Hematopoietic multipotent progenitor cell (in vitro differentiated cells): ENCODE results near the gene RUFY4. TPM values are rescaled to one million over a fixed set of nuclear protein-coding genes. Genes with fewer than 3 reads are reported as not detected.
"Not testable (repeated sequence)": the region's sequence is repeated elsewhere in the genome, so short reads cannot be mapped to it uniquely, and the experiment has no call there.

Source experiments
- DNase-seq, 3 donors: peaks; one replicate each; pipeline ENCODE4 v3.0.0-alpha.2; 2011 to 2015; ENCODE audit warnings: low read depth in 2 of 3, low spot score in 2 of 3
- total RNA-seq: library from RNA; depleted of rRNA; stranded (reverse); fragments of >200 nt; gene quantifications from one replicate; pipeline ENCODE4 v1.2.3, GENCODE V29; 2012

Gene RUFY4
- total RNA-seq, 1 donor = 1.1 TPM

DNA sequence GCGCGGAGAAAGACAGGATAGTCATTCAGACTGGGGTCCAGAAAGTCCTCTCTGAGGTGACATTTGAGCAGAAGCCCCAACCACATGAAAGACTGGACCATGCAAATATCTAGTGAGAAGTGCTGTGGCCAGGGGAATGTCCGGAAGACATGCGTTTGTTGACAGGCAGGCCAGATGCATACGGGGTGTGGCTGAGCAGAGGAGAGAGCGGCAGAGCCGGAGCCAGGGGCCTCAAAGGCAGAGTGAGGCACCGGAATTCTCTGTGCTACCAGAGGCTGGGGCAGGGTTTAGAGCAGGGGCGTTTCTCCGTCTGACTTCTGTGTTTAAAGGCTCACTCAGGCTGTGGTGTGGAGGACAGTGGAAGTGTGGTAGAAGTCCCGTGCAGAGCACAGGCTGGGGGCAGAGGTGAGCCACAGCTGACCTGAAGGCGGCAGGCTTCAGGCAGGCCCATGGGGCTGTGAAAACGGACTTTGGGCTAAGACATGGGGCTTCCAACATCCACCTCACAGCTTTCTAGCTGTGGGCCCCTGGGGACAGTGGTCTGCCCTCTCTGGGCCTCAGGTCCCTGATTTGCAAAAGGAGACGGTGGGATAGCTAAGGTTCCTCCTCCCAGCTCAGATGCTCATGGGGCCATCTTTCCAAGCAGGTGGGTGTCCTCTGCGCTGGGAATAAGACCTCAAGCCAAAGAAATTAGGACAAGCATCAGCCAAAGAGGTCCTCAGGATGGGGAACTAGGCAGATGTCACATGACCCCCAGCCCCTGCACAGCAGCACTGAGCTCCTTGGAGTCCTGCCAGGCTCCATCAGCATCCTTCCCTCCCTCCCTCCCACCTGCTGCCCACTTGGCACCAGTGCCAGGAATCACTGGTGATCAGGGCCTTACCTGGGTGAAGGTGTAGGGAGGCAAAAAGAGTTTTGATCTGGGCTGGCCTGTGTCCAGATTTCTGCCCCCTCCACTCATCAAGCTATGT is 11.2 kb downstream of the RUFY4 start:
- DNase-seq = no peak

DNA sequence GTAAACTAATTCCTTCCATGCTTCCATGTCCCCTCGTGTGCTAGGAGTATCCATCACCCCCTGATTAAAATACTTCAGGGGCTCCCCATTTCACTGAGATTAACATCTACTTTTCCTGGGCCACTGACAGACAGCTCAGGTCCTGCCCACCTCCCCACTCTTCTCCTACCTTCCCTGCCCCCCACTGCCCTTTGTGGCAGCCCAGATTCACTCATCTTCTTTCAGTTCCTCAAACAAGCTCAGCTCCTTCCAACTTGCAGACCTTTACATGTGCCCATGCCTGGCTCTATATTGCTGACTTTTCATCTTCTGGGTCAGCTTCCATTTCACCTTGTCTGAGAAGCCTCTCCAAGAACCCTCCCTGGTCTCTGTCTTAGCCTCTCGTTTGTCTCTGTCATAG is 12.0 kb downstream of the RUFY4 start:
- DNase-seq = no peak

DNA sequence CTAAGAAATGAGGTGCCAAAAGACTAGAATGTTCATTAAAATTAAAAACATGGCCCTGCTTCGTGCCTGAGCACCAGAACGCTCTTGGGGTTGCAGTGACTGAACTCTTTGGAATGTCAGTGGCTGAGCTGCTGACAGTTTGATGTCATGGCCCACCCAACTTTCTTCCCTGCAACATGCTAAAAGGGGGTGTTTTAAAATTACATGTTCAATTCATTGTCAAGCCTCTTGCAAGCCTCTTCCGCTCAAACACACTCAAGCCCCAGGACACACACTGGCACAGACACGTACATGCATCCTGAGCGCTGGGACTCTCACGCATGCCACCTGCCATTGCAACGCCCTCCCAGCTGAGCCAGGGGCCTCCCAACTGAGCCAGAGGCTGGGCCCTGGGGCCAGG is 12.6 kb downstream of the RUFY4 start:
- no peak for DNase-seq

DNA sequence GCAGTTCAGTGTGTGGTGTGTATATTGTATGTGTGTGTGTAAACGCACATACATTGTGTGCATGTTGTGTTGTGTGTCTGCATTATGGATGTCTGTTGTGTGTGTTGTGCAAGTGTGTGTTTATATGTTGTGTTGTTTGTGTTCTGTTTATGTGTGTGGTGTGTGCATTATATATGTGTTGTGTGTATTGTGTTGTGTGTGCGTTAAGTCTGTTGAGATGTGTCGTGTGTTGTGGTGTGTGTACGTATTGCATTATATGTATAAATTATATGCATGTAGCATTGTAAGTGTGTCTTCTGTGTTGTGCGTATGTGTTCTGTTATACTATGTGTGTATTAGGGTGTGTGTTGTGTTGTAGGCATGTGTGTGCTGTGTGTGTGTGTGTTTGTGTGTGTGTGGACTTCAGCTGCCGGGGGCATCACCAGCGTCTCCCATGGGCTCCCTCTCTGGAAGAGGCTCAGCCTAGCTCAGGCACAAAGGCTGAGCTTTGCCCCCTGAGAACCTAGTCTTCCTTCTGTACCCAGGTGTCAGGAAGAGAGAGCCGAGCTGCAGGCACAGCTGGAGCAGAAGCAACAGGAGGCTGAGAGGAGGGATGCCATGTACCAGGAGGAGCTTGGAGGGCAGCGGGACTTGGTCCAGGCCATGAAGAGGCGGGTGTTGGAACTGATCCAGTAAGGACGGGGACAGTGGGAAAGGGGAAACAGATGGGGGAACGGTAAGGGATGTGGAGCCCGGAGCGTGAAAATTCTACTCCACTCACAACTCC is 13.7 kb downstream of the RUFY4 start:
- DNase-seq = no peak

DNA sequence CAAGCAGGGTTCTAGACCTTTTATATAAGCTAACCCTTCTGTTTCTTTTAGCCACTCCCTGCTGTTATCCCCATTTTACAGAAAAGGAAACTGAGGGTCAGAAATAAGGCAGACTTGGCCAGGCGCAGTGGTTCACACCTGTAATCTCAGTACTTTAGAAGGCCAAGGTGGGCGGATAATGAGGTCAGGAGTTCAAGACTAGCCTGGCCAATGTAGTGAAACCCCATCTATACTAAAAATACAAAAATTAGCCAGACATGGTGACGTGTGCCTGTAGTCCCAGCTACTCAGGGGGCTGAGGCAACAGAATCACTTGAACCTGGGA is 14.3 kb downstream of the RUFY4 start:
- no peak for DNase-seq

DNA sequence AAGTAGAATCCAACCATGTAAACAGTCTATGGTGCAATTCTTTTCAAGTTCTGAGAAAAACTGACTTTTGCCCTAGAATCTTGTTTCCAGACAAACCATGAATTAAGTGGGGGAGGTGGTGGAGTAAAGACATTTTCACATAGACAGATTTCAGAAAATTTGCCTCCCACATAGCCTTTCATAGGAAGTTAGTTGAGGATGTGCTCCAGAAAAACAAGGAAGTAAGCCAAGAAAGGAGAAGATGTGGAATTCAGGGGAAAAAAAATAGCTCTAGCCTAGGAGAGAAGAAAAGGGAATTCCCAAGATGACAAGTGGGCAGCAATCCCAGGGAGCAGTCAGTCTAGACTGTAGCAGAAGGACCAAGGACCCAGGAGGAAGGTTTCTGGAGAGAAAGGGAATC is 17.4 kb downstream of the RUFY4 start:
- DNase-seq = no peak

DNA sequence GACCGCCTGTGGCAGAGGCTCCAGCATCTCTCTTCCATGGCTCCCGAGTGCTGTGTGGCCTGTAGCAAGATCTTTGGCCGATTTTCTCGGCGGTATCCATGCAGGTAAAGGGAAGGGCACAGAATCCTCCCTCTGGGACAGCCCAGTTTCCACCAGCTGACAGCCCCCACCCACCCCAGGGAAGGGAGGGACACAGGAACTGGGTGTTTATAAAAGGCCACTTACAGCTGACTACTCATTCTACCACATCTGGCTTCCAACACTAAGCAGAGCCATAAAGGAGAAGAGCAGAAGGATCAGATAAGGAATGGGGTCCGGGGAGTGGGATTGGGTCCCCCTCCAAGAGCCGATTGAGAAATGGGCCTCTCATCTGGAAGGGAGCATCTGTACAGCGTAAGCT is 20.2 kb downstream of the RUFY4 start:
- DNase-seq = no peak

DNA sequence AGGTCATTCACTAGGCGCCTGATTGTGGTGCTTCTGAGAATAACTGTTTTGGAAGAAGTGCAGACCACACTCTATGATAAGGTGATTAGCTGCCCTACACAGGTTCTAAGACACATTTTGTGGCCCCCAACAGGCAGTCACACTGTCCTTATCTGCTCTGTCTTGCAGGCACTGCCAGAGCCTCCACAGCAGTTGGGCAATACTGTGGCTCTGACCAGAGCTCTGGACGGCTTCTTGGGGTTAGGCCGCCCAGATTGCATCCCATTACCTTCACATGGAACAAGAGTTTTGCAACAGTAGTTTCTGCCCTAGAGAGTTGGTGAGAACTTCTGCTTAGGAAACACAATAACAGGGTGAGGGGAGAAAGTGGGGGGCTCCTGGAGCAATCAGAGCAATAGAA is 22.7 kb downstream of the RUFY4 start:
- DNase-seq = no peak

DNA sequence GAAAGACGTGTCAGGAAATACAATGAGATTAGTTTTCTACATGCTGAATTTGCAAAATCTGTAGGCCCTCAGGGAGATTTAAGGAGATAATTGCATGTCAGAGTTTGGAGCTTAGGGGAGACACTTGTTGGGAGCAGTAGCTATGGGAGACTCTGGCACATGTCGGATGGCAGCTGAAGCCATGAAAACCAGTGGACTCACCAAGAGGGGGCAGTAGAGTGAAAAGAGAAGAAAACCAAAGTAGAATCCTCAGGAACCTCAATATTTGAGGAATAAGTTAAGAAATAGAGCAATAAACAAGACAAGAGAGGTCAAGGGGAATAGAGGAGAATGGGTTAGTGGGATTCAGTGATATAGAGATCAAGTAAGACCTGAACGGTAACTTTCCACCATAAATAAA is 24.8 kb downstream of the RUFY4 start:
- DNase-seq = no peak

DNA sequence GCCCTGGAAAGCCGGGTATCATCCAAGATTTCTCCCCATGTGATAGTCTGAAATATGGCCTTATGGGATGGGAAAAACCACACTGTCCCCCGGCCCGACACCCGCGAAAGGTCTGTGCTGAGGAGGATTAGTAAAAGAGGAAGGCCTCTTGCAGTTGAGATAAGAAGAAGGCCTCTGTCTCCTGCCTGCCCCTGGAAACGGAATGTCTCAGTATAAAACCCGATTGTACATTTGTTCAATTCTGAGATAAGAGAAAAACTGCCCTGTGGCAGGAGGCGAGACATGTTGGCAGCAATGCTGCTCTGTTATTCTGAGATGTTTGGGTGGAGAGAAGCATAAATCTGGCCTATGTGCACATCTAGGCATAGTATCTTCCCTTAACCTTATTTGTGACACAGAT is 26.8 kb downstream of the RUFY4 start:
- DNase-seq = peak in 2 of 3 donors; percentile 33 to 57

DNA sequence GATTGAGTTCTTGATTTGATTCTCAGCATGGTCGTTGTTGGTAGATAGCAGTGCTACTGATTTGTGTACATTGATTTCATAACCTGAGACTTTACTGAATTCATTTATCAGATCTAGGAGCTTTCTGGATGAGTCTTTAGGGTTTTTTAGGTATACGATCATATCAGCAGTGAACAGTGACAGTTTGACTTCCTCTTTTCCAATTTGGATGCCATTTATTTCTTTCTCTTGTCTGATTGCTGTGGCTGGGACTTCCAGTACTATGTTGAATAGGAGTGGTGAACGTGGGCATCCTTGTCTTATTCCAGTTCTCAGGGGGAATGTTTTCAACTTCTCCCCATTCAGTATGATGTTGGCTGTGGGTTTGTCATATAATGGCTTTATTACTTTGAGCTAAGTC is 28.9 kb downstream of the RUFY4 start:
- no peak for DNase-seq

DNA sequence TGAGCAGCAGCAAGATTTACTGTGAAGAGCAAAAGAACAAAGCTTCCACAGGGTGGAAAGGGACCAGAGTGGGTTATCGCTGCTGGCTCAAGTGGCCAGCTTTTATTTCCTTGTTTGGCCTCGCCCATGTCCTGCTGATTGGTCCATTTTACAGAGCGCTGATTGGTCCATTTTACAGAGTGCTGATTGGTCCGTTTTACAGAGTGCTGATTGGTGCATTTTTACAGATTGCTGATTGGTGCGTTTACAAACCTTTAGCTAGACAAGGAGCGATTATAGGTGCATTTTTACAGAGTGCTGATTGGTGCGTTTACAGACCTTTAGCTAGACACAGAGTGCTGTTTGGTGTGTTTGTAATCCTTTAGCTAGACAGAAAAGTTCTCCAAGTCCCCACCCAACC is 39.8 kb downstream of the RUFY4 start:
- DNase-seq = not testable (repeated sequence)

DNA sequence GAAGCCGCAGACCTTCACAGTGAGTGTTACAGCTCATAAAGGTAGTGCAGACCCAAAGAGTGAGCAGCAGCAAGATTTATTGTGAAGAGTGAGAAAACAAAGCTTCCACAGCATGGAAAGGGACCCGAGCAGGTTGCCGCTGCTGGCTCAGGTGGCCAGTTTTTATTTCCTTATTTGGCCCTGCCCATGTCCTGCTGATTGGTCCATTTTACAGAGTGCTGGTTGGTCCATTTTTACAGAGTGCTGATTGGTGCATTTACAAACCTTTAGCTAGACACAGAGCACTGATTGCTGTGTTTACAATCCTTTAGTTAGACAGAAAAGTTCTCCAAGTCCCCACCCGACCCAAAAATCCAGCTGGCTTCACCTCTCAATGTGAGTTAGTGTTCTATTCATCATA is 52.7 kb downstream of the RUFY4 start:
- not testable (repeated sequence) for DNase-seq

DNA sequence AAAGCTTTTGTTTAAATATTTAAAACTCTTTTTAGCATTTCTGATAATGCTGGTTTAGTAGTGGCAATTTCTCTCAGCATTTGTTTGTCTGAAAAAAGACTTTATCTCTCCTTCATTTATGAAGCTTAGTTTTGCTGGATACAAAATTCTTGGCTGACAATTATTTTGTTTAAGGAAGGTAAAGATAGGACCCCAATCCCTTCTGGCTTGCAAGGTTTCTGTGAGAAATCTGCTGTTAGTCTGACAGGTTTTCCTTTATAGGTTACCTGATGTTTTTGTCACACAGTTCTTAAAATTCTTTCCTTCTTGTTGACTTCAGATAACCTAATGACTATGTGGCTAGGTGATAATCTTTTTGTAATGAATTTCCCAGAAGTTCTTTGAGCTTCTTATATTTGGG is 53.2 kb downstream of the RUFY4 start:
- DNase-seq = not testable (repeated sequence)

DNA sequence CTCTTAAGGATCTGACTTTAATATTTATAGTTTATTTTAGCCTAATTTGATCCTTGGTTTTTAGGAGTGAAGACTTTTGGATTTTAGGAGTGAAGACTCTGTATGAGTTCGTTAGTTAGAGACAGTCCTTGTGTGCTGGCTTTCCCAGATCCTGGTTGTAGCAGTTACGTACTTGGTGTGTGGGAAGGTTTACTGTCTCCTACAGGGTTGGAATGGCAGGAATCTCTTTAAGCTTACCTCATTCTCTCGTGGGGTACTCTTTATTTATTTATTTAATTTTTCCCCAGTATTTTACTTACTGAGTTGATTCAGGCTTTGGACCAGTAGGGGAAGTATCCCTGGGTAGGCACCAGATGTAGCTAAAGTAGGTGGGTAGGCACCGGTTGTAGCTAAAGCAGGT is 54.9 kb downstream of the RUFY4 start:
- DNase-seq = no peak

DNA sequence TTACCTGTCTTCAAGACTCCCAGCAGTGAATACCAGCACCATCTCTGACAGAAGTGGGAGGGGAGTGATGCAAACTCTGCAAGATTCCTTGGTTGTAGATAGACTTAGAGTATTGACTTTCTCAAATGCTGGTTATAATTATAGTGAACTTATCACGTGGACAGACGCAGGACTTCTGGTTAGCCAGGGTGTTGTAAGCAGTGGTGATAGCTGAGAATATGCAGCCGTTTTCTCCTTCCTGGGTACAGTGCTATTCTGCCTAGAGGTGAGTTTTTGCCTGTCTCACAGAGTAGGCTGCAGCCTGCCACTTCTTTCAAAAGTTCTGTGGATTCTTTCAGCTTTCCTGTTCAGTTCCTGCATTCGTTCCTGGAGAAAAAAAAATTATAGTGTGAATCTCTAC is 56.0 kb downstream of the RUFY4 start:
- no peak for DNase-seq

DNA sequence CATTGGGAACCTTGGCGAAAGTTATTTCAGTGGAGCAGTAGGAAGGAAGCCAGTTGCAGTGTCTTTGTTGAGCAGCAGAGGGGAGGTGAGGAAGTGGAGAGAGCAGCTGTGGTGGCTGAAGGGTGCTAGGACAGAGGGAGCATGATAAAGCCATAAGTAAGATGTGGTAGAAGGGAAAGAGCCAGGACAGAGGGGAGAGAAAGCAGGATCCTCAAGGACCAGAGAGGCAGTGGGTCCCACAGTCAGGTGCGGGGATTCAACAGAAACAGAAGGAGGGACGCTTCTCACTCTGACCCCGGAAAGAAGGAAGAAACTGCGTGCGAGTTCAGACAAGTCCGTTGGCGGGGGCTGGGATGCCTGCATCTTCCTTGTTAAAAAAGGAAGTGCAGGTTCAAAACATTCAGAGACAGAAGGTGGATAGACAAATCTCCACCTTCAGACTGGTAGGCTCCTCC is 56.6 kb downstream of the RUFY4 start, which contains the start of gene CXCR2:
TSS of gene CXCR2 (plus strand) at position 403 of the 455 bp plus-strand sequence. CDS start 8,774 bp downstream, outside the sequence.
- DNase-seq = peak in 2 of 3 donors; percentile 9 to 43

DNA sequence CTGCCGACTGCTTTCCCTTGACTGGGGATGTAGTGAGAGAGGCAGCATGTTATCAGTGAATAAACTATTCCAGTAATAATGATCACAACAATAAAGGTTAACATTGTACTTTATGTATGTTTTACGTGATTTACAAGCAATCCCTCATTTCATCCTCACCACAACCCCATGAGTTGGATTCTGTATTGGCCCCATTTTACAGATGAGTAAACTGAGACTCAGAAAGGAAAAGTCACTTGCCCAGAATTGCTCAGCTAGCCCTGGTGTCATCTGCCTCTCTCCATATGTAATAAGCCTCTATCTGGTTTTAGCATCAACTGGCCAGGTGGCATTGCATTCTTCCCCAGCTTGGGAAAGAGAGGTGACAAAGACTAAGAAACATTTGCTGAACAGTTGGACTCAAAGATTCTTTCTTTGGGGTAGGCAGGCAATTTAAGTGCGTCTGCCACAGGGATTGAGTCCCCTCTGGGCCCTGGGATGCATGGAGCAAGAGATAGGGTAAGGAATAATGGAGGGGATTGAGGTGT is 58.9 kb downstream of the RUFY4 start:
- no peak for DNase-seq

DNA sequence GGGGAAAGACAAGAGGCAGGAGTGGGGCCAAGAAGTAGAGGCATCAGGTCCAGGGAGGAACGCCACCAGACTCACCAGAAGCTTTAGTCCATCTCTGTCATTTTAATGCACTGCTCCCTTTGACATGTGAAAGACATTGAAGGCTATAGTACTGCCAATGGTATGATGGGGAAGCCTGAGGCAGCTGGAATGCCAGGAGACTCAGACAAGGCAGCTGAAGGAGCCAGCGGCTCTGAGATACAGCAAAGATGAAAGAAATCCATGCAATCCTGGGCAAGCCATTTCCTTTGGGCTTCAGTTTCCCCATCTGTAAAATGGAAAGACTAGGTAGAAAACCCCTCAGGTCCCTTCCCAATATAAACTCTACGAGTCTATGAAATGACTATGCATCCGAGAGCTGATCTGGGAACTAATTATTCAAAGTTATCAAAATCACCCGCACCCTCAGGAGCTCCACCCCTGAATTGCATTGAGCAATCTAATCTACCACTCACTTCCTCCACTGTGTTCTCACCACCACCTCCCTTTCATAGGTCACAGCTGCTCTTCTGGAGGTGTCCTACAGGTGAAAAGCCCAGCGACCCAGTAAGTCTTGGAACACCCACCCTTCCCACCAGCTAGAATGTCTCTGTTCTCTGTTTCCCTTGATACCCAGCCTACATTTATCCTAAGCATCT is 59.9 kb downstream of the RUFY4 start:
- DNase-seq = no peak

DNA sequence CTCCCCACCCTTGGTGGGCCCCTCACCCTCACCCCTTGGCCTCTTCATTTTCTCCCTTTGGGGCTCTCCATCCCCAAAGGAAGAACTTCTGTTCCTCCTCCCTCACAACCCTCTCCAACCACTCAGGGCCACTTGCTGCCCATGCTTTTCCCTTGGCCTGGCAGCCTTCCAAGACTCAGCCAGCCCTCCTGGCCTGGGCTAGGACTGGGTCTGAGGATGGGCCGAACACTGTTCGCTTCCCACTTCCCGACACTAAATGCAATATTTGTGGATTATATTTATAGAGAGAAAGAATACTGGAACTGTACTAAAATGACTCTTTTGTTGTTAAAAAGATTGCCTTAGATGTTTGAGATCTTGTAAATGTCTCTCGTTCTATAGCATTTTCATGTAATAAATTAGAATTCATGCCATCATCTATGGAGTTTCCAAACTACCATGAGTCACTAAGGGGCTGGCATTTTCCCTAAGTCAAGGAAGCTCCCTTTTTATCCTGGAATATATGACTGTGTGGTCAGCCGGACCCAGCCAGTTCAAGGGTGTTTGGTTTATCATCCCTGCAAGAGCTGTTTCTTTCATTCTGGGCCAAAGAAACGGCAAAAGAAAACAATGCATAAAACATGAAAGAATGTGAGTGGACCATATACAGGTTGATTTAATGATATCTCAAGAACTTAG is 60.5 kb downstream of the RUFY4 start:
- no peak for DNase-seq
